Liver (tissue), 9 donors: Measurements from ENCODE around the gene PLCD3. TPM values are rescaled to one million over a fixed set of nuclear protein-coding genes. Genes with fewer than 3 reads are reported as not detected.

Experiments
- DNase-seq: peaks from one replicate; pipeline ENCODE4 v3.0.0-alpha.2; 2017; ENCODE audit warnings: low spot score
- H3K27ac ChIP-seq, 2 donors: one replicate each; pipeline ENCODE4 v1.7.0; 2013; ENCODE audit warnings: inconsistent platforms in 2 of 2, low read length in 2 of 2, control low read depth in 1 of 2, low read depth in 1 of 2, mild to moderate bottlenecking in 1 of 2
- H3K27me3 ChIP-seq, 4 donors: one replicate each; pipeline versions ENCODE4 v1.6.1 to v1.7.0; 2013; ENCODE audit warnings: low read length in 3 of 4, inconsistent platforms in 1 of 4, mild to moderate bottlenecking in 1 of 4, moderate library complexity in 1 of 4; ENCODE audit not compliant: control insufficient read depth in 4 of 4, insufficient read depth in 4 of 4
- H3K36me3 ChIP-seq, 4 donors: one replicate each; pipeline versions ENCODE4 v1.6.1 to v1.7.0; 2013; ENCODE audit warnings: low read length in 3 of 4, mild to moderate bottlenecking in 3 of 4, low read depth in 1 of 4, moderate library complexity in 1 of 4; ENCODE audit not compliant: control insufficient read depth in 4 of 4, insufficient read depth in 3 of 4
- H3K4me1 ChIP-seq, 4 donors: one replicate each; pipeline versions ENCODE4 v1.6.1 to v1.7.0; 2013; ENCODE audit warnings: low read length in 3 of 4, mild to moderate bottlenecking in 3 of 4, moderate library complexity in 1 of 4; ENCODE audit not compliant: control insufficient read depth in 4 of 4, insufficient read depth in 4 of 4
- H3K4me3 ChIP-seq, 3 donors: one replicate each; pipeline versions ENCODE4 v1.6.1 to v1.7.0; 2013; ENCODE audit warnings: low read length in 3 of 3, control low read depth in 1 of 3, low read depth in 1 of 3, mild to moderate bottlenecking in 1 of 3
- H3K9ac ChIP-seq, 2 donors: one replicate each; pipeline ENCODE4 v1.7.0; 2013; ENCODE audit warnings: low read length in 2 of 2, mild to moderate bottlenecking in 2 of 2, moderate library complexity in 2 of 2, control low read depth in 1 of 2, low read depth in 1 of 2
- H3K9me3 ChIP-seq, 4 donors: one replicate each; pipeline versions ENCODE4 v1.6.1 to v1.7.0; 2013; ENCODE audit warnings: low read length in 3 of 4; ENCODE audit not compliant: control insufficient read depth in 4 of 4
- ATF3 ChIP-seq: IDR thresholded peaks from 2 replicates; pipeline ENCODE4 v1.6.1; 2016; ENCODE audit warnings: antibody characterized with exemption
- CTCF ChIP-seq: fragments of 150-350 bp; IDR thresholded peaks from 2 replicates; pipeline ENCODE4 v1.5.1; 2017; ENCODE audit warnings: improper control_type of control experiment, low read depth, low read length; ENCODE audit not compliant: missing input control
- EGR1 ChIP-seq, 2 donors: IDR thresholded peaks; 2 replicates each; pipeline ENCODE4 v1.6.1; 2016 to 2018; ENCODE audit warnings: antibody characterized with exemption in 2 of 2, low read depth in 2 of 2
- FOXA1 ChIP-seq: IDR thresholded peaks from 2 replicates; pipeline ENCODE4 v1.6.1; 2016; ENCODE audit warnings: antibody characterized with exemption
- FOXA2 ChIP-seq: IDR thresholded peaks from 2 replicates; pipeline ENCODE4 v1.6.1; 2016; ENCODE audit warnings: antibody characterized with exemption
- GABPA ChIP-seq, 2 donors: IDR thresholded peaks in 1 of 2; conservative IDR thresholded peaks in 1 of 2; 2 replicates each; pipeline ENCODE4 v1.6.1; 2016; ENCODE audit warnings: antibody characterized with exemption in 2 of 2, mild to moderate bottlenecking in 1 of 2, moderate library complexity in 1 of 2
- HNF4A ChIP-seq, 2 donors: conservative IDR thresholded peaks; 2 replicates each; pipeline ENCODE4 v1.6.1; 2016; ENCODE audit warnings: antibody characterized with exemption in 2 of 2, mild to moderate bottlenecking in 2 of 2
- HNF4G ChIP-seq: IDR thresholded peaks from 2 replicates; pipeline ENCODE4 v1.6.1; 2016; ENCODE audit warnings: antibody characterized with exemption
- JUND ChIP-seq, 2 donors: IDR thresholded peaks; 2 replicates each; pipeline ENCODE4 v1.6.1; 2016; ENCODE audit warnings: antibody characterized with exemption in 2 of 2
- MAX ChIP-seq: IDR thresholded peaks from 2 replicates; pipeline ENCODE4 v1.6.1; 2016; ENCODE audit warnings: antibody characterized with exemption
- NR2F2 ChIP-seq: IDR thresholded peaks from 2 replicates; pipeline ENCODE4 v1.6.1; 2016; ENCODE audit warnings: antibody characterized with exemption
- RAD21 ChIP-seq, 2 donors: IDR thresholded peaks; 2 replicates each; pipeline ENCODE4 v1.6.1; 2016; ENCODE audit warnings: antibody characterized with exemption in 2 of 2, mild to moderate bottlenecking in 2 of 2
- REST ChIP-seq: IDR thresholded peaks from 2 replicates; pipeline ENCODE4 v1.6.1; 2016; ENCODE audit warnings: antibody characterized with exemption, mild to moderate bottlenecking
- RXRA ChIP-seq, 2 donors: IDR thresholded peaks; 2 replicates each; pipeline ENCODE4 v1.6.1; 2017 to 2018; ENCODE audit warnings: antibody characterized with exemption in 2 of 2, mild to moderate bottlenecking in 1 of 2
- SP1 ChIP-seq: IDR thresholded peaks from 2 replicates; pipeline ENCODE4 v1.6.1; 2018; ENCODE audit warnings: antibody characterized with exemption, mild to moderate bottlenecking
- TAF1 ChIP-seq: conservative IDR thresholded peaks from 2 replicates; pipeline ENCODE4 v1.6.1; 2016; ENCODE audit warnings: antibody characterized with exemption, mild to moderate bottlenecking
- YY1 ChIP-seq: IDR thresholded peaks from 2 replicates; pipeline ENCODE4 v1.6.1; 2016; ENCODE audit warnings: antibody characterized with exemption, mild to moderate bottlenecking
- ZBTB33 ChIP-seq: IDR thresholded peaks from 2 replicates; pipeline ENCODE4 v1.6.1; 2016; ENCODE audit warnings: antibody characterized with exemption
- WGBS: extraction: QIAGEN DNeasy Blood & Tissue Kit; methylation state at CpG from one replicate; pipeline ENCODE4 v1.1.7; 2013; 5-methylcytosine and 5-hydroxymethylcytosine counted together
- polyA plus RNA-seq, 2 donors: library from polyadenylated mRNA; stranded (reverse) in 1 of 2; unstranded in 1 of 2; fragments of 200-250 nt in 1 of 2; fragments of >200 nt in 1 of 2; fragmentation: Nextera tagmentation in 1 of 2; extraction: Ambion mirVana in 1 of 2; gene quantifications; one replicate each; pipeline versions ENCODE4 v1.2.1 to v1.2.3, GENCODE V29; 2013 to 2015
- total RNA-seq, 2 donors: library from RNA; depleted of rRNA; stranded (reverse); fragments of >200 nt; gene quantifications; one replicate each; pipeline ENCODE4 v1.2.3, GENCODE V29; 2014
- donor health status: healthy.
- donor health status: healthy.
- donor health status: healthy.
- donor health status: healthy.
- donor health status: healthy.

The PLCD3 gene
- total and polyA plus RNA-seq, 4 donors = 0.28 to 2.3 (median 1.4) TPM

- no peak for TF ChIP-seq ATF3
Observed at GRCh38 chr17:45155483-45155882, 23.2 kb upstream of the PLCD3 start (continued).

- peaks cover 0 to 3% (median 0%) of the 10 kb centered on the region in 4 donors for H3K36me3 ChIP-seq
- peaks cover 5 to 41% (median 36%) of the 10 kb centered on the region in 4 donors for H3K4me1 ChIP-seq
- no peaks in the 10 kb centered on the region for H3K9me3 ChIP-seq
- H3K9ac ChIP-seq = no peak overlapping the region
- DNase-seq = no peak
- H3K27me3 ChIP-seq = no peaks in the 10 kb centered on the region
- H3K4me3 ChIP-seq = no peak overlapping the region
- WGBS = 96% methylated on average over 4 of the region's 4 CpGs
- no peak overlapping the region for H3K27ac ChIP-seq
- TF ChIP-seq FOXA1 (no peak), REST (no peak), MAX (no peak), RAD21 (IDR thresholded peaks at IDR 0.05) (no peak), HNF4G (no peak), GABPA (IDR thresholded peaks at IDR 0.05 in 1 of 2, conservative IDR thresholded peaks at IDR 0.05 in 1 of 2) (no peak), RXRA (IDR thresholded peaks at IDR 0.05) (no peak), TAF1 (no peak), JUND (IDR thresholded peaks at IDR 0.05) (no peak), ATF3 (no peak), NR2F2 (no peak), HNF4A (conservative IDR thresholded peaks at IDR 0.05) (no peak), ZBTB33 (no peak), SP1 (no peak), EGR1 (IDR thresholded peaks at IDR 0.05; ENCODE audit: low read depth in 2 of 2) (no peak), CTCF (no peak), FOXA2 (no peak), YY1 (no peak)
Observed at GRCh38 chr17:45155029-45155428, 22.7 kb upstream of the PLCD3 start.
